KBM-7 (cell line): Measurements from ENCODE around the gene ADORA2B.
"Not testable (repeated sequence)": the region's sequence is repeated elsewhere in the genome, so short reads cannot be mapped to it uniquely, and the experiment has no call there.

Experiments used
- DNase-seq: peaks from one replicate; pipeline ENCODE4 v3.0.0-alpha.2; 2015
- in situ Hi-C: fragments of 300-500 bp; cut with MboI; formaldehyde crosslinking; loops from 2 replicates; pipeline ENCODE4 v1.14.3; 2020; ENCODE audit warnings: low sequenced_read_pairs, low pct_unique_long_range_greater_than_20kb, mixed read lengths

The ADORA2B gene

GRCh38 chr17:15971882-15972281, 27.0 kb downstream of the ADORA2B start:
- no peak for DNase-seq
- in situ Hi-C loops: no loop called here

- in situ Hi-C loops: no loop called here
- DNase-seq: no peak
These were observed 27.6 kb downstream of the ADORA2B start for GRCh38 chr17:15972497-15972951.

GRCh38 chr17:15973016-15973415, 28.1 kb downstream of the ADORA2B start:
- in situ Hi-C loops: no loop called here
- DNase-seq: no peak

DNA sequence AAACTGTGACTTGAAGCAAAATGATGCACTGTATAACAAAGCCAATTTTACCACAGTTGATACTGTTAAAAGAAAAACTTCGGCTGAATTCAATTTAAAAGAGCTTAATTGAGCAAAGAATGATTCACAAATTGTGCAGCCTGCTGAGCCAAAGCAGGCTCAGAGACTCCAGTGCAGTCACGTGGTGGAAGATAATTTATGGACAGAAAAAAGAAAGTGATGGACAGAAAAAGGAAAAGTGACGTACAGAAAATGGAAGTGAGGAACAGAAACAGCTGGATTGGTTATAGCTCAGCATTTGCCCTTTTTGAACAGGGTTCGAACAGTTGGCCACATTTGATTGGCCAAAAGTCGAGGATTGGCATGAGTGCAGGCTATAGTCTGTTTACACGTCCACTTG, 28.9 kb downstream of the ADORA2B start:
- DNase-seq: no peak
- in situ Hi-C loops: no loop called here

- in situ Hi-C loops: no loop called here
- no peak for DNase-seq
These were observed 33.0 kb downstream of the ADORA2B start for GRCh38 chr17:15977894-15978293.

- in situ Hi-C loops: no loop called here
- no peak for DNase-seq
These were observed 33.7 kb downstream of the ADORA2B start for GRCh38 chr17:15978606-15979005.

- DNase-seq, in situ Hi-C loops: not testable (repeated sequence)
These were observed 34.1 kb downstream of the ADORA2B start for GRCh38 chr17:15979013-15979412.

- no peak for DNase-seq
- in situ Hi-C loops: no loop called here
These were observed 36.3 kb downstream of the ADORA2B start for GRCh38 chr17:15981208-15981607.

DNA sequence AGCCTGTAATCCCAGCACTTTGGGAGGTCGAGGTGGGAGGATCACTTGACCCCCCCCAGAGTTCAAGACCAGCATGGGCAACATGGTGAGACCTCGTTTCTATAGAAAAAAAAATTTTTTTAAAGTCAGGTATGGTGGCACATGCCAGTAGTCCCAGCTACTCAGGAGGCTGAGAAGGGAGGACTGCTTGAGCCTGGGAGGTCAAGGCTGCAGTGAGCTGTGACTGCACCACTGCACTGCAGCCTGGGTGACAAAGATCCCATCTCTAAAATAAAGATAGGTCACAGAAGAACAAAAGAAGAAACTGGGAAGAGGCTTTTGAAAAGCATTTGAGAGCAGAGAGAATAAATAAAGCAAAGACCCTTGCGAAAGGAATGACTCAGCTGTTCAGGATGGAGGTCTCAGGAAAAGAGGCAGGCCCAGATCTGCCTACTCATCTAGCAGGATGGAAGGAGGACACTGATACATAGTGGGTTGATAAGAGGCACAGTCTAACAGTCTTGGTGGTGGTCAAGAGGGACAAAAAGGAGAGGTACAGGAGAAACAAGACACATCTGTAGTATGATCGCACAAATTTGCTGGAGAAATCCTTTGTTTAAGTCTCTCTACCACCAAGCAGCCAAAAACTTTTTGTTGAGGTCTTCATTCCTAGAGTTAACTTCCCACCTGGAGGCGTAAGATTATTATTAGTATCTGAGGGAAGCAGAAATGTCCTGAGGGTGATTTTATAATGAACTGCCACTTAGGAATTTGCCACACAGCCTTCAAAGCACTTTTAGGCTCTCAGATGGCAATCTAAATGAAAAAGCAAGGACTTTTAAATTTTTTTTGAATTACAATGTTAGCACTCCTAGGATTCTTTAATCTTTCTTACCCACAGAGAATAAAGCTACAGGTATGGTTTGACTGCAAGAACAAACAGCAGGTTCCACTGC, 37.0 kb downstream of the ADORA2B start:
- in situ Hi-C loops: no loop called here
- no peak for DNase-seq

- DNase-seq: no peak
- in situ Hi-C loops: no loop called here
These were observed 51.4 kb downstream of the ADORA2B start for GRCh38 chr17:15996322-15996721.

DNA sequence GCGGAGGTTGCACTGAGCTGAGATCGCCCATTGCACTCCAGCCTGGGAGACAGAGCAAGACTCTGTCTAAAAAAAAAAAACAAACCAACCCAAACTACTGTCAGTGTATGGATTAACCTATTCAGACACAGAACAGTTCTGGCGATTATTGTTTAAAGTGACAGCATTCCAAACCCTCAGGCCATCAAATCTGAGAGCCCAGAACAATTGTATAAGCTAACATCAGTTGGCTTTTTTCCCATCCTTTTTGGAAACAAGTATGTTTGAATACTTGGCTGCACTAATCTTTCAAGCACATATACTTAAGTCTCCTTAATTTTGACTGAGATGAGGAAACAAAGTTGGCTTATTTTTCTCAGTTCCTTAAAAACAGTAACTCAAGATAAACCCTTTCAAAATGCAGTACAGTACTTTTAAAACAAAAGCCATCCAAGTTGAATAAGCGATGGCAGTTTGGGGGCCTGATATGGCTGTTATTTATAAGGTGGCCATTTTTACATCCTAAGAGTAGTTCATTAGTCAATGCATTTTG, 53.2 kb downstream of the ADORA2B start:
- no peak for DNase-seq
- in situ Hi-C loops: no loop called here

DNA sequence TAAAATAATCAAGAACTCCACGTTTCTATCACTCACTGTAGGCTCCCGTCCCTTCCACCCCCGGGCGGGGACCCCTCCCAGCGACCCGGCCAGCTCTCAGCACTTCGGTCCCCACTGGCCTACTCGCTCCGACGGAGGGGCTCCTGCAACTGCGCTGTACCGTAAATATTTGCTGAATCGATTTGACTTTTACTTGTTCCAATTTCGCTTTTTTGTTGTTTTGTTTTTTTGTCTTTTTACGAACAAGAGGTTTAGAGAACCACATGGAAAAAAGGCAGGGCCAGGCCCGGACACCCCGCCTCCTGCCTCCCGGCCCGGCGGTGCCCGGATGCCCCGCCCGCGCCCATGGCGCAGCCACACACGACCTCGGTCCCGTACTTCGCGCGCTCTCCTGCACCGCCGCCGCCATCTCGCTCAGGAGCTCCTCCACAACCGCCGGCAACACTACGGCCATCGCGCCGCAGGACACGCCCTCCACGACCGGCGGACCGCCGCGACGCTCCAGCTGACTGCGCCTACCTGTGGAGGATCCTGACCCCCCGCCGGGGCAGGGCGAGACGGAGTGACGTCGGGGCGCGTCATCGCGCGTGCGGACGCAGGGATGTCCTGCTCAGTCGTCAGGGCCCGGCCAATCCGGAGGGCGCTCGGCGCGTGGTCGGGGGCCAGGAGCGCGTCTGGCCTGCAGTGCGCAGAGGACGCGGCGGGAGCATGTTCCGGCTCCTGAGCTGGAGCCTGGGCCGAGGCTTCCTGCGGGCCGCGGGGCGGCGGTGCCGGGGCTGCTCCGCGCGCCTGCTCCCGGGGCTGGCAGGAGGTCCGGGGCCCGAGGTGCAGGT, 54.4 kb downstream of the ADORA2B start, which contains the start of the genes TTC19 and ZSWIM7:
Gene TTC19, plus strand, starts transcription at position 684 of the 833 bp plus-strand sequence. Its CDS starts 25 bp downstream, at position 709.
Gene ZSWIM7, minus strand, starts transcription at position 564 of the 833 bp plus-strand sequence. Its CDS starts 110 bp downstream, at position 454.
- DNase-seq: peak; percentile 95
- in situ Hi-C loops: no loop called here

- DNase-seq: peak; percentile 45
- in situ Hi-C loops: no loop called here
These were observed 55.3 kb downstream of the ADORA2B start for GRCh38 chr17:15999974-16000827.

- in situ Hi-C loops: no loop called here
- DNase-seq: no peak
These were observed 56.4 kb downstream of the ADORA2B start for GRCh38 chr17:16001226-16001897.

DNA sequence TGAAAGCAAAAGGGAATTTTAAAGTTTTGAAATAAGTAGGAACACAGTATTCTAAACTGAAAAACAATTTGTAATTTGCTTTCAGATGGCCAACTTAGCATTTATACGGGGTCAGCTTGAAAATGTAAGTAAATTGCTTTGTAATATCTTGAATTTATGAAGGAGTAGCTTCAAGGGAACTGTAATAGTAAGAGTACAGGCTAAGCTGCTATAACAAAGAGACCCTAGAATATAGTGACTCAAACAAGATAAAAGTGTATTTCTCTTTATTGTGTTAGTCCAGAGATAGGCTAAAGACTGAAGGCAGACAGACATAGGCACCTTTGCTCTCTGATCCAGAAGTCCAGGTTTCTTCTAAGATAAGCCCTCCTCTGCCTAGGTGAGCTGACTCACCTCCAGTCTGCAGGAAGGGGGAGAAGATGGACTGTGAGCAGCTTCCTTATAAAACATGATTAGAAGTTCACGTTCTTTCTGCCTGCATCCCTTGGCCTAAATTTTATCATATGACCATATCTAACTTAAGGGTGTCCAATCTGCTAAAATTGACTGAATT, 57.9 kb downstream of the ADORA2B start:
- in situ Hi-C loops: no loop called here
- DNase-seq: no peak

- DNase-seq: no peak
- in situ Hi-C loops: no loop called here
These were observed 58.9 kb downstream of the ADORA2B start for GRCh38 chr17:16003841-16004240.

DNA sequence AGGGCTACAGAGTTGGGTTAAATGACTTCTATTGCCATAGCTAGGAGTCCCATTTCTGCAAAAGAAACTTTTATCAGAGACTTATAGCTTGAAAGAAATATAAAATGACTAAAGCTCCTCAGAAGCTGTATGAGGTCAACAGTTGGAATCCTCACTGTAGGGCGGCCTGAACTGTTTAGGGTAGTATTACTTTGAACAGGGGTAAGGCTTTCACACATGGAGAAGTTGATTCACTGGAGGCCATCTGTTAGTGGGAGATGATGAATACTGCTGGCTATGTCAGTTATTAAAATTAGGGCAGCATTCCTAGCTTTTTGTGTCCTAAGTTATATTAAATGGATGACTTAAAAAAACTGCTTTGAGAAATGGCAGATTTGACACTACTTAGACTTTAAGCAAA, 60.7 kb downstream of the ADORA2B start:
- DNase-seq: no peak
- in situ Hi-C loops: no loop called here

DNA sequence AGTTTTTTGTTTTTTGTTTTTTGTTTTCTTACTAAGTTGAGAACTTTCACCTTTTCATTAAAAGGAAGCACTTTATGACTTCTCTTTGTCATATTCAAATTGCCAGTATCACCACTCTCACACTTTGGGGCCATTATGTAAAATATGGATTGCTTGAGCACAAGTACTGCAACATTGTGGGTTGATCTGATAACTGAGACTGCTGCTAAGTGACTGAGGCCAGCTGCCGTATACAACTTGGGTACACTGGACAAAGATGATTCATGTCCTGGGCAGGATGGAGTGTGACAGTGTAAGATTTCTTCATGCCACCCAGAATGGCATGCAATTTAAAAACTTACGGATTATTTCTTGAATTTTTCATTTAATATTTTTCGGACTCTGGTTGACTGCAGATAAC, 62.5 kb downstream of the ADORA2B start:
- no peak for DNase-seq
- in situ Hi-C loops: no loop called here
